ENCODE results near the gene ZNF556.

The ZNF556 gene

GRCh38 chr19:2912306-2912705, 45.2 kb downstream of the ZNF556 start:
- DNase-seq = no peak

DNA sequence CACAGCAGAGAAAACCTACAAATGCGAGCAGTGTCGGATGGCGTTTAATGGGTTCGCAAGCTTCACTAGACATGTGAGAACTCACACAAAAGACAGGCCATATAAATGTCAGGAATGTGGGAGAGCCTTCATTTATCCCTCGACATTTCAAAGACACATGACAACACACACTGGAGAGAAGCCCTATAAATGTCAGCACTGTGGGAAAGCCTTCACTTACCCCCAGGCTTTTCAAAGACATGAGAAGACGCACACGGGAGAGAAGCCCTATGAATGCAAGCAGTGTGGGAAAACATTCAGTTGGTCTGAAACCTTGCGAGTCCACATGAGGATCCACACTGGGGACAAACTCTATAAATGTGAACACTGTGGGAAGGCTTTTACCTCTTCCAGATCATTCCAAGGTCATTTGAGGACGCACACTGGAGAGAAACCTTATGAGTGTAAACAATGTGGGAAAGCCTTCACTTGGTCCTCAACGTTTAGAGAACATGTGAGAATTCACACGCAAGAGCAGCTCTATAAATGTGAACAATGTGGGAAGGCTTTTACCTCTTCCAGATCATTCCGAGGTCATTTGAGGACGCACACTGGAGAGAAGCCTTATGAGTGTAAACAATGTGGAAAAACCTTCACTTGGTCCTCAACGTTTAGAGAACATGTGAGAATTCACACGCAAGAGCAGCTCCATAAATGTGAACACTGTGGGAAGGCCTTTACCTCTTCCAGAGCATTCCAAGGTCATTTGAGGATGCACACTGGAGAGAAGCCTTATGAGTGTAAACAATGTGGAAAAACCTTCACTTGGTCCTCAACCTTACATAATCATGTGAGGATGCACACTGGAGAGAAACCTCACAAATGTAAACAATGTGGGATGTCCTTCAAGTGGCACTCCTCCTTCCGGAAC, 50.4 kb downstream of the ZNF556 start:
- DNase-seq = no peak

- DNase-seq = no peak
Observed at GRCh38 chr19:2922987-2923386, 55.9 kb downstream of the ZNF556 start.

DNA sequence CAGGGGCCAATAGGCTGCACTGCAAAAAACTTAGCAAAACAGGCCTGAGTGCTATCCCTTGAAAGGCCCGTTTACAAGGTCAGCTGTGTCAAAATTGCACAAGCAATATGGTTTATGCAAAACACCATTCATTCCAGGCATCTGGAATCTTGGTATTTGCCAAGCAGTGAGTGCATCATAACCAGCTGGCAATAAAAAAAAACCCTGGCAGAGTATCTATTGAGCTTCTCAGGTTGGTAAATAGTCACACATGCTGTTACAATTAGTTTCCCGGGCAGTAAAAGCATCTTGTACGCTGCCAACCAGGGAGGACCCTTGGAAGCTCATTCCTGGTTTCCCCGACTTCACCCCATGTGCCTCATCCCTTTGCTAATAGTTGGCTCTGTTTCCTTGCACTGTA, 56.4 kb downstream of the ZNF556 start:
- no peak for DNase-seq

- DNase-seq = no peak
Observed at GRCh38 chr19:2926341-2927031, 59.4 kb downstream of the ZNF556 start.

DNA sequence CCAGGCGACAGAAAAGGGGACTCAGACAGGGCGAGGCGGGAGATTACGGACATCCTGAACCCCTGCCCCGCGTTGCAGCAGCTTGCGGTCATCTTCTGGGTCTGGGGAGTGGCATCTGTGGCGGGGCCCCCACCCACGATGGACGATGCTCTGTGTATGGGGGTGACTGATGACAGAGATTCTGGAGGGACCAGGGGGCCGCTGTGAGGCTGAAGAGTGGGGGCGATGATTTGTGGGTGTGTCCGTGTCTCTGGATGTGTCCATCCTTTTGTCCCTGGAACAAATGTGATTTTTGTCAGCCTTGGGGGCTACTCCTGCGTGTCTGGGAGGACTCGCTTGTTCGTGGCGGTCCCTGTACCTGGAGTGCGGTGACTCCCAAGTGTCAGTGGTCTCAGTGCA, 59.9 kb downstream of the ZNF556 start:
- no peak for DNase-seq
